H1 (cell line): Measurements from ENCODE around the gene PHLDB3. TPM values are rescaled to one million over a fixed set of nuclear protein-coding genes. Genes with fewer than 3 reads are reported as not detected.

Experiments
- CTCF ChIA-PET: fragments of 300-600 bp; sonication (Branson Sonifier 250); formaldehyde crosslinking; loops from one replicate; lab custom pipeline; 2021; ENCODE audit not compliant: partially characterized antibody; lab: Charles Lee
- POLR2A ChIA-PET: fragments of 300-600 bp; sonication (Branson Sonifier 250); formaldehyde crosslinking; loops from one replicate; lab custom pipeline; 2021; ENCODE audit warnings: inconsistent platforms; ENCODE audit not compliant: partially characterized antibody; lab: Charles Lee
- DNase-seq, 2 experiments: peaks; one replicate each; pipeline versions ENCODE4 v3.0.0 to v3.0.0-alpha.2; 2010 to 2022; ENCODE audit warnings: low spot score in 2 of 2, low read depth in 1 of 2, mixed read lengths in 1 of 2
- FAIRE-seq: peaks from 2 replicates; lab custom pipeline; 2011; peaks lifted over from hg19 to GRCh38; lab: Jason Lieb, UNC
- H2AFZ ChIP-seq: 2 replicates; pipeline ENCODE4 v1.8.1; 2012; ENCODE audit warnings: low read length, inconsistent platforms
- H2AK5ac ChIP-seq: 2 replicates; pipeline ENCODE4 v1.6.1; 2013; ENCODE audit warnings: low read depth, low read length
- H2BK120ac ChIP-seq: replicated peaks from 2 replicates; pipeline ENCODE3; 2013; ENCODE audit warnings: low read depth, low read length, inconsistent platforms
- H2BK12ac ChIP-seq: 2 replicates; pipeline ENCODE4 v1.6.1; 2013; ENCODE audit warnings: low read depth, low read length
- H2BK15ac ChIP-seq: 2 replicates; pipeline ENCODE4 v1.6.1; 2013; ENCODE audit warnings: low read length
- H2BK20ac ChIP-seq: 2 replicates; pipeline ENCODE4 v1.6.1; 2013; ENCODE audit warnings: low read length
- H2BK5ac ChIP-seq: 2 replicates; pipeline ENCODE4 v1.6.1; 2013; ENCODE audit warnings: low read depth, low read length
- H3K14ac ChIP-seq: 2 replicates; pipeline ENCODE4 v1.6.1; 2013; ENCODE audit warnings: inconsistent platforms; ENCODE audit not compliant: insufficient read length
- H3K18ac ChIP-seq: 2 replicates; pipeline ENCODE4 v1.6.1; 2013; ENCODE audit warnings: low read length; ENCODE audit errors: extremely low read depth
- H3K23ac ChIP-seq: 2 replicates; pipeline ENCODE4 v1.6.1; 2013; ENCODE audit warnings: inconsistent platforms; ENCODE audit not compliant: insufficient read length
- H3K23me2 ChIP-seq: 2 replicates; pipeline ENCODE4 v1.6.1; 2013; ENCODE audit warnings: low read depth, low read length
- H3K27ac ChIP-seq: 2 replicates; pipeline ENCODE4 v1.6.1; 2011; ENCODE audit warnings: low read depth, low read length, inconsistent platforms
- H3K27me3 ChIP-seq, 4 experiments: replicated peaks in 1 of 4; 1 replicate in 1 of 4; 2 replicates in 3 of 4; pipeline versions ENCODE4 v1.6.1 to v1.8.1; 2011 to 2013; ENCODE audit warnings: low read length in 3 of 4, mild to moderate bottlenecking in 3 of 4, inconsistent platforms in 2 of 4, mixed read lengths in 2 of 4, moderate library complexity in 1 of 4; ENCODE audit not compliant: control insufficient read depth in 3 of 4, insufficient read depth in 3 of 4; ENCODE audit errors: extremely low read depth in 1 of 4
- H3K36me3 ChIP-seq, 4 experiments: 2 replicates each; pipeline versions ENCODE4 v1.6.1 to v1.8.1; 2011 to 2013; ENCODE audit warnings: mild to moderate bottlenecking in 4 of 4, low read length in 3 of 4, moderate library complexity in 2 of 4, control low read depth in 1 of 4, inconsistent platforms in 1 of 4; ENCODE audit not compliant: insufficient read depth in 4 of 4, control insufficient read depth in 2 of 4
- H3K4ac ChIP-seq: replicated peaks from 2 replicates; pipeline ENCODE3; 2013; ENCODE audit warnings: low read length, low read depth, mixed read lengths, inconsistent platforms; ENCODE audit not compliant: insufficient read length
- H3K4me1 ChIP-seq, 4 experiments: replicated peaks in 1 of 4; 1 replicate in 1 of 4; 2 replicates in 3 of 4; pipeline versions ENCODE4 v1.6.1 to v1.8.1; 2011 to 2013; ENCODE audit warnings: low read length in 3 of 4, inconsistent platforms in 2 of 4, mixed read lengths in 1 of 4; ENCODE audit not compliant: insufficient read depth in 4 of 4, control insufficient read depth in 3 of 4
- H3K4me2 ChIP-seq, 2 experiments: 2 replicates each; pipeline versions ENCODE4 v1.6.1 to v1.8.1; 2011 to 2013; ENCODE audit warnings: low read depth in 2 of 2, low read length in 2 of 2, control low read depth in 1 of 2, inconsistent platforms in 1 of 2, mild to moderate bottlenecking in 1 of 2; ENCODE audit not compliant: insufficient read depth in 1 of 2
- H3K4me3 ChIP-seq, 4 experiments: fragments of 200-600, 300-600 bp in 1 of 4; sonication (generic), shearing (Covaris generic), sonication (Bioruptor Twin) in 1 of 4; 2 replicates each; pipeline versions ENCODE4 v1.5.1 to v1.8.1; 2011 to 2016; ENCODE audit warnings: low read length in 4 of 4, low read depth in 3 of 4, control low read depth in 2 of 4, inconsistent platforms in 2 of 4, mild to moderate bottlenecking in 2 of 4, mixed read lengths in 1 of 4, moderate library complexity in 1 of 4; ENCODE audit not compliant: insufficient read depth in 2 of 4; ENCODE audit errors: extremely low read depth in 1 of 4
- H3K56ac ChIP-seq: replicated peaks from 2 replicates; pipeline ENCODE3; 2013; ENCODE audit warnings: low read depth, mild to moderate bottlenecking, mixed read lengths, low read length, inconsistent platforms; ENCODE audit not compliant: insufficient read length
- H3K79me1 ChIP-seq: 2 replicates; pipeline ENCODE4 v1.6.1; 2013; ENCODE audit warnings: low read depth, low read length, control low read depth
- H3K79me2 ChIP-seq, 2 experiments: 2 replicates each; pipeline versions ENCODE4 v1.6.1 to v1.8.1; 2012 to 2013; ENCODE audit warnings: low read length in 2 of 2, mild to moderate bottlenecking in 2 of 2, inconsistent platforms in 1 of 2; ENCODE audit not compliant: insufficient read depth in 2 of 2, control insufficient read depth in 1 of 2
- H3K9ac ChIP-seq, 4 experiments: replicated peaks in 1 of 4; 1 replicate in 1 of 4; 2 replicates in 3 of 4; pipeline versions ENCODE4 v1.6.1 to v1.8.1; 2011 to 2013; ENCODE audit warnings: low read depth in 3 of 4, low read length in 3 of 4, control low read depth in 2 of 4, mild to moderate bottlenecking in 2 of 4, moderate library complexity in 2 of 4, inconsistent platforms in 1 of 4; ENCODE audit errors: extremely low read depth in 1 of 4
- H3K9me3 ChIP-seq, 2 experiments: 2 replicates each; pipeline versions ENCODE4 v1.6.1 to v1.8.1; 2012 to 2013; ENCODE audit warnings: mild to moderate bottlenecking in 2 of 2, moderate library complexity in 2 of 2, control low read depth in 1 of 2, inconsistent platforms in 1 of 2, low read depth in 1 of 2, low read length in 1 of 2, mixed read lengths in 1 of 2; ENCODE audit not compliant: insufficient read depth in 2 of 2
- H4K20me1 ChIP-seq, 2 experiments: replicated peaks in 1 of 2; 2 replicates each; pipeline versions ENCODE3 to v1.8.1; 2011 to 2013; ENCODE audit warnings: inconsistent platforms in 2 of 2, low read length in 2 of 2, mild to moderate bottlenecking in 1 of 2; ENCODE audit not compliant: insufficient read depth in 2 of 2, control insufficient read depth in 1 of 2
- H4K5ac ChIP-seq: 2 replicates; pipeline ENCODE4 v1.6.1; 2013; ENCODE audit warnings: low read length, low read depth, mixed read lengths, inconsistent platforms; ENCODE audit not compliant: insufficient read length
- H4K8ac ChIP-seq: 2 replicates; pipeline ENCODE4 v1.8.0; 2013; ENCODE audit warnings: mild to moderate bottlenecking, moderate library complexity, low read length, inconsistent platforms; ENCODE audit not compliant: insufficient read depth; ENCODE audit errors: extremely low read depth
- H4K91ac ChIP-seq: replicated peaks from 2 replicates; pipeline ENCODE3; 2013; ENCODE audit warnings: low read length, mixed read lengths, inconsistent platforms; ENCODE audit not compliant: insufficient read length
- BCL11A ChIP-seq, 2 experiments: IDR thresholded peaks; one replicate each; pipeline ENCODE4 v1.6.1; 2011; ENCODE audit warnings: low read depth in 2 of 2, low read length in 2 of 2, mild to moderate bottlenecking in 2 of 2
- CEBPB ChIP-seq: IDR thresholded peaks from 2 replicates; pipeline ENCODE4 v1.6.1; 2012; ENCODE audit warnings: low read depth, low read length
- CHD1 ChIP-seq: IDR thresholded peaks from 2 replicates; pipeline ENCODE4 v1.6.1; 2012; ENCODE audit warnings: low read depth, low read length, improper control_type of control experiment
- EGR1 ChIP-seq: IDR thresholded peaks from 2 replicates; pipeline ENCODE4 v1.6.1; 2011; ENCODE audit warnings: low read depth, low read length, borderline replicate concordance
- HDAC2 ChIP-seq, 2 experiments: fragments of 300-600 bp in 1 of 2; sonication (generic) in 1 of 2; IDR thresholded peaks; 2 replicates each; pipeline ENCODE4 v1.6.1; 2011 to 2012; ENCODE audit warnings: low read depth in 2 of 2, low read length in 2 of 2, mild to moderate bottlenecking in 2 of 2, moderate library complexity in 2 of 2, borderline replicate concordance in 1 of 2, inconsistent platforms in 1 of 2
- RNF2 ChIP-seq: fragments of 200-900, 300-1000 bp; sonication (generic); IDR thresholded peaks from 2 replicates; pipeline ENCODE4 v1.7.1; 2016; ENCODE audit warnings: borderline replicate concordance, low read depth, mild to moderate bottlenecking, antibody characterized with exemption, low read length; ENCODE audit not compliant: poor library complexity, severe bottlenecking; ENCODE audit errors: missing control alignments
- SIRT6 ChIP-seq: IDR thresholded peaks from one replicate; pipeline ENCODE4 v1.7.1; 2012; ENCODE audit warnings: low read length, inconsistent platforms
- SP2 ChIP-seq: IDR thresholded peaks from 2 replicates; pipeline ENCODE4 v1.6.1; 2012; ENCODE audit warnings: mild to moderate bottlenecking, low read length, inconsistent platforms
- WGBS, 2 experiments: shearing (Covaris generic) in 1 of 2; methylation state at CpG; one replicate each; pipeline versions ENCODE4 v1.1.6 to v1.1.7; 2013 to 2015; ENCODE audit warnings: low lambda C conversion rate in 2 of 2, mixed read lengths in 2 of 2, inconsistent platforms in 1 of 2, low coverage in 1 of 2, missing lambda C conversion rate in 1 of 2; ENCODE audit not compliant: insufficient replicate concordance in 2 of 2, insufficient coverage in 1 of 2, insufficient read length in 1 of 2; ENCODE audit errors: extremely low coverage in 1 of 2, missing lambda C conversion rate in 1 of 2; 5-methylcytosine and 5-hydroxymethylcytosine counted together
- polyA plus RNA-seq, 7 experiments: library from polyadenylated mRNA; depleted of rRNA in 3 of 7; stranded (reverse) in 5 of 7; unstranded in 2 of 7; fragments of >200 nt in 5 of 7; fragments of 200-250 nt in 2 of 7; gene quantifications; 1 replicate in 5 of 7; 2 replicates in 1 of 7; 4 replicates in 1 of 7; pipeline versions ENCODE4 v1.2.1 to v1.2.3, GENCODE V29; 2011 to 2013; ENCODE audit warnings: missing spikeins in 2 of 7, mixed read lengths in 2 of 7
- total RNA-seq: library from RNA; stranded (reverse); fragmentation: NEBNext Ultra II Directional; extraction: Animal tissue kit (Norgen Biotek cat#: 25700); gene quantifications from 2 replicates; pipeline ENCODE4 v1.2.1, GENCODE V29; 2021
- TF ChIP-seq, protein P1 (sequence below): IDR thresholded peaks from 2 replicates; pipeline ENCODE4 v1.6.1; 2012; ENCODE audit warnings: inconsistent platforms

Gene PHLDB3
- total and polyA plus RNA-seq, 2 of the 8 experiments (the other 6 are each of a cell fraction or from before 2014, with no cell fraction given), result 4.0 to 8.5 TPM

DNA sequence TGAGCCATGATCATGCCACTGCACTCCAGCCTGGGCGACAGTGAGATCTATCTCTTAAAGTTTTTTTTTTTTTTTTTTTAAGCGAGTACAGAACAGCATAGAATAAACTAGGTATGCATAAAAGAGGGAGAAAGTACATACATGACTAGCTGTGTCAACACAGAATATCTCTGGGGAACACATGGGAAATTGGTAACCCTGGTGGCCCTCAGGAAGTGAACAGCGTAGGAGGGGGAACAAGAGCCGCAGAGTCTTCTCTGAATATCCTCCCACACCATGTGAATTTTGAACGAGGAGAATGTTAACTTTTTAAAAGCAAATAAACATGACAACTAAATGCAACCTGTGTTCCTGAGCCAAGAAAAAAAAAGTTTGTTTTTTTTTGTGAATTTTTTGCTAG, 15.2 kb downstream of the PHLDB3 start:
- Histone ChIP-seq H3K79me2 (no peaks in the 10 kb centered on the region), H4K20me1 (no peaks in the 10 kb centered on the region), H2BK12ac (no peak overlapping the region), H4K8ac (no peak overlapping the region), H3K18ac (no peak overlapping the region), H3K9me3 (no peaks in the 10 kb centered on the region), H3K27me3 (no peaks in the 10 kb centered on the region), H2BK5ac (no peak overlapping the region), H3K36me3 (no peaks in the 10 kb centered on the region), H3K56ac (no peak overlapping the region), H2AK5ac (no peak overlapping the region), H2BK20ac (no peak overlapping the region), H3K4me1 (no peaks in the 10 kb centered on the region), H3K4me3 (no peak overlapping the region), H3K4ac (no peak overlapping the region), H2BK15ac (no peak overlapping the region), H3K23me2 (no peaks in the 10 kb centered on the region; the same call in 1 of the 2 replicates), H3K27ac (no peak overlapping the region), H3K4me2 (no peak overlapping the region), H3K23ac (no peak overlapping the region), H4K91ac (no peak overlapping the region), H3K79me1 (no peaks in the 10 kb centered on the region), H3K14ac (no peak overlapping the region), H2BK120ac (no peak overlapping the region), H4K5ac (no peak overlapping the region), H3K9ac (no peak overlapping the region), H2AFZ (no peak overlapping the region)
- FAIRE-seq (no peak), DNase-seq (no peak)
- 82% methylated on average over 5 of the region's 5 CpGs; no CpG with 5 or more reads in 1 of the 2 experiments for WGBS, 2 experiments
- CTCF ChIA-PET, result no interaction called here
- TF ChIP-seq EGR1 (no peak), CHD1 (no peak), SP2 (no peak), SIRT6 (no peak), HDAC2 (IDR thresholded peaks at IDR 0.05; ENCODE audit: borderline replicate concordance in 1 of 2, low read depth in 2 of 2, low read length in 2 of 2) (no peak), BCL11A (IDR thresholded peaks at IDR 0.05; ENCODE audit: low read depth in 2 of 2, low read length in 2 of 2) (no peak), CEBPB (no peak), RNF2 (no peak)
- TF ChIP-seq, protein P1, sequence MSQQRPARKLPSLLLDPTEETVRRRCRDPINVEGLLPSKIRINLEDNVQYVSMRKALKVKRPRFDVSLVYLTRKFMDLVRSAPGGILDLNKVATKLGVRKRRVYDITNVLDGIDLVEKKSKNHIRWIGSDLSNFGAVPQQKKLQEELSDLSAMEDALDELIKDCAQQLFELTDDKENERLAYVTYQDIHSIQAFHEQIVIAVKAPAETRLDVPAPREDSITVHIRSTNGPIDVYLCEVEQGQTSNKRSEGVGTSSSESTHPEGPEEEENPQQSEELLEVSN, result no peak
- POLR2A ChIA-PET, result interaction anchor here (0.6 to 2.2 kb wide), 4 partner anchors 12 to 202 kb away, joined by 3 to 7 read pairs (median 5); no protein-coding TSS in a partner anchor
